ENCODE measurements around the gene SSMEM1.
"Not testable (repeated sequence)": the region's sequence is repeated elsewhere in the genome, so short reads cannot be mapped to it uniquely, and the experiment has no call there.

Gene SSMEM1

GRCh38 chr7:130213828-130214227 lies 6.2 kb downstream of the SSMEM1 start:
- no peak for FAIRE-seq

GRCh38 chr7:130216025-130216424 lies 8.4 kb downstream of the SSMEM1 start:
- FAIRE-seq: no peak

- FAIRE-seq: no peak
These were observed 9.1 kb downstream of the SSMEM1 start for GRCh38 chr7:130216750-130217149.

GRCh38 chr7:130218806-130219620 lies 11.4 kb downstream of the SSMEM1 start:
- FAIRE-seq: no peak

- FAIRE-seq: no peak
These were observed 12.2 kb downstream of the SSMEM1 start for GRCh38 chr7:130219871-130220270.

- no peak for FAIRE-seq
These were observed 14.1 kb downstream of the SSMEM1 start for GRCh38 chr7:130221746-130222145.

- no peak for FAIRE-seq
These were observed 16.0 kb downstream of the SSMEM1 start for GRCh38 chr7:130223646-130224045.

- FAIRE-seq: no peak
These were observed 16.6 kb downstream of the SSMEM1 start for GRCh38 chr7:130224210-130224609.

- FAIRE-seq: not testable (repeated sequence)
These were observed 17.3 kb downstream of the SSMEM1 start for GRCh38 chr7:130224923-130225322.

GRCh38 chr7:130226333-130226732 lies 18.7 kb downstream of the SSMEM1 start:
- no peak for FAIRE-seq

- no peak for FAIRE-seq
These were observed 20.4 kb downstream of the SSMEM1 start for GRCh38 chr7:130227883-130228575.

- FAIRE-seq: no peak
These were observed 21.3 kb downstream of the SSMEM1 start for GRCh38 chr7:130228840-130229502.

GRCh38 chr7:130229981-130230380 lies 22.3 kb downstream of the SSMEM1 start:
- not testable (repeated sequence) for FAIRE-seq

- no peak for FAIRE-seq
These were observed 24.1 kb downstream of the SSMEM1 start for GRCh38 chr7:130231792-130232191.

GRCh38 chr7:130232209-130232608 lies 24.5 kb downstream of the SSMEM1 start:
- no peak for FAIRE-seq

GRCh38 chr7:130234078-130234477 lies 26.4 kb downstream of the SSMEM1 start:
- no peak for FAIRE-seq

- not testable (repeated sequence) for FAIRE-seq
These were observed 28.7 kb downstream of the SSMEM1 start for GRCh38 chr7:130236361-130236760.

GRCh38 chr7:130240240-130240639 lies 32.6 kb downstream of the SSMEM1 start:
- FAIRE-seq: no peak

- no peak for FAIRE-seq
These were observed 34.7 kb downstream of the SSMEM1 start for GRCh38 chr7:130242198-130243014.

GRCh38 chr7:130243486-130243885 lies 35.8 kb downstream of the SSMEM1 start:
- not testable (repeated sequence) for FAIRE-seq

- FAIRE-seq: not testable (repeated sequence)
These were observed 38.8 kb downstream of the SSMEM1 start for GRCh38 chr7:130246491-130246890.

GRCh38 chr7:130248842-130249241 lies 41.2 kb downstream of the SSMEM1 start:
- FAIRE-seq: not testable (repeated sequence)

- not testable (repeated sequence) for FAIRE-seq
These were observed 42.0 kb downstream of the SSMEM1 start for GRCh38 chr7:130249626-130250025.

Data from colon (tissue), 2 donors.